Neural cell (in vitro differentiated cells): ENCODE measurements around the gene FEM1B. TPM values are rescaled to one million over a fixed set of nuclear protein-coding genes. Genes with fewer than 3 reads are reported as not detected.

Experiments
- H2AFZ ChIP-seq: fragments of 200-600, 300-800 bp; sonication (generic), shearing (Covaris generic); 2 replicates; pipeline ENCODE4 v1.6.0; 2014; ENCODE audit warnings: low read depth, mild to moderate bottlenecking, antibody characterized with exemption, low read length, moderate library complexity
- H3F3A ChIP-seq: fragments of 200-600 bp; shearing (Covaris generic); 2 replicates; pipeline ENCODE4 v1.6.1; 2016; ENCODE audit warnings: mild to moderate bottlenecking, moderate library complexity, mixed read lengths, antibody characterized with exemption, low read length; ENCODE audit not compliant: insufficient read depth, poor library complexity, severe bottlenecking
- H3K27ac ChIP-seq: fragments of 200-600, 300-800 bp; sonication (generic), shearing (Covaris generic); 2 replicates; pipeline ENCODE4 v1.5.1; 2014; ENCODE audit warnings: mild to moderate bottlenecking, low read length, moderate library complexity
- H3K27me3 ChIP-seq: fragments of 300-800, 200-600 bp; sonication (generic), shearing (Covaris generic); 2 replicates; pipeline ENCODE4 v1.6.0; 2014; ENCODE audit warnings: mild to moderate bottlenecking, low read depth, low read length, moderate library complexity; ENCODE audit not compliant: insufficient read depth
- H3K36me3 ChIP-seq: fragments of 300-800, 200-600 bp; sonication (generic), shearing (Covaris generic); 2 replicates; pipeline ENCODE4 v1.5.1; 2014; ENCODE audit warnings: mild to moderate bottlenecking, antibody characterized with exemption, low read length, moderate library complexity; ENCODE audit not compliant: insufficient read depth
- H3K4me2 ChIP-seq: fragments of 300-800, 200-600 bp; sonication (generic), shearing (Covaris generic); 2 replicates; pipeline ENCODE4 v1.6.0; 2014; ENCODE audit warnings: mild to moderate bottlenecking, low read length
- H3K4me3 ChIP-seq: fragments of 300-800, 200-600 bp; sonication (generic), shearing (Covaris generic); 2 replicates; pipeline ENCODE4 v1.5.1; 2014; ENCODE audit warnings: mild to moderate bottlenecking, low read length, moderate library complexity
- H3K79me2 ChIP-seq: fragments of 200-600 bp; shearing (Covaris generic); replicated peaks from 2 replicates; pipeline ENCODE4 v1.6.0; 2014; ENCODE audit warnings: mild to moderate bottlenecking, low read length, moderate library complexity; ENCODE audit not compliant: insufficient read depth
- H3K9ac ChIP-seq: fragments of 300-800, 200-600 bp; sonication (generic), shearing (Covaris generic); 2 replicates; pipeline ENCODE4 v1.6.1; 2016; ENCODE audit warnings: mild to moderate bottlenecking, low read length, mixed read lengths
- H3K9me2 ChIP-seq: fragments of 200-600 bp; shearing (Covaris generic); 2 replicates; pipeline ENCODE4 v1.6.1; 2016; ENCODE audit warnings: mild to moderate bottlenecking, low read length, mixed read lengths; ENCODE audit not compliant: insufficient read depth
- H3K9me3 ChIP-seq: fragments of 200-600, 300-800 bp; sonication (generic), shearing (Covaris generic); 2 replicates; pipeline ENCODE4 v1.6.1; 2016; ENCODE audit warnings: mild to moderate bottlenecking, mixed run types, low read length, moderate library complexity, mixed read lengths
- H4K20me1 ChIP-seq: fragments of 200-600 bp; shearing (Covaris generic); 2 replicates; pipeline ENCODE4 v1.6.1; 2016; ENCODE audit warnings: mild to moderate bottlenecking, mixed run types; ENCODE audit not compliant: insufficient read depth
- CTCF ChIP-seq: fragments of 450-650 bp; IDR thresholded peaks from 2 replicates; pipeline ENCODE4 v1.5.1; 2014; ENCODE audit warnings: antibody characterized with exemption, mild to moderate bottlenecking, moderate library complexity; ENCODE audit not compliant: poor library complexity, severe bottlenecking
- EP300 ChIP-seq: fragments of 450-650 bp; conservative IDR thresholded peaks from 2 replicates; pipeline ENCODE4 v1.6.1; 2014; ENCODE audit warnings: antibody characterized with exemption, mild to moderate bottlenecking, moderate library complexity; ENCODE audit not compliant: poor library complexity, severe bottlenecking
- EZH2 ChIP-seq: fragments of 200-600, 300-800 bp; shearing (Covaris generic), sonication (generic); IDR thresholded peaks from 2 replicates; pipeline ENCODE4 v1.6.1; 2014; ENCODE audit warnings: antibody characterized with exemption, low read length, borderline replicate concordance, mild to moderate bottlenecking; ENCODE audit not compliant: insufficient read depth, poor library complexity, severe bottlenecking
- POLR2AphosphoS5 ChIP-seq: IDR thresholded peaks from 2 replicates; pipeline ENCODE4 v1.6.1; 2012
- REST ChIP-seq: IDR thresholded peaks from 2 replicates; pipeline ENCODE4 v1.6.1; 2012; ENCODE audit warnings: borderline replicate concordance
- SMC3 ChIP-seq: fragments of 450-650 bp; conservative IDR thresholded peaks from 2 replicates; pipeline ENCODE4 v1.6.1; 2014; ENCODE audit warnings: antibody characterized with exemption, mild to moderate bottlenecking, moderate library complexity; ENCODE audit not compliant: poor library complexity
- TAF1 ChIP-seq: IDR thresholded peaks from 2 replicates; pipeline ENCODE4 v1.6.1; 2012; ENCODE audit warnings: low read depth
- polyA plus RNA-seq: library from polyadenylated mRNA; depleted of rRNA; stranded (reverse); fragments of >200 nt; gene quantifications from 2 replicates; pipeline ENCODE4 v1.2.3, GENCODE V29; 2014

Gene FEM1B
- polyA plus RNA-seq, 1 donor from 2014 or later: 58.0 TPM

- no peak overlapping the region for H3K4me3 ChIP-seq
- no peaks in the 10 kb centered on the region for H3K9me2 ChIP-seq
- no peak overlapping the region for H3K27ac ChIP-seq
- H3K9ac ChIP-seq: no peak overlapping the region
- no peak overlapping the region for H3K4me2 ChIP-seq
- TF ChIP-seq CTCF: no peak
- H3K27me3 ChIP-seq: no peaks in the 10 kb centered on the region
- no peaks in the 10 kb centered on the region for H3F3A ChIP-seq
- H3K9me3 ChIP-seq: no peaks in the 10 kb centered on the region
- H2AFZ ChIP-seq: no peak overlapping the region
- H3K36me3 ChIP-seq: no peaks in the 10 kb centered on the region
- H4K20me1 ChIP-seq: no peaks in the 10 kb centered on the region
- no peaks in the 10 kb centered on the region for H3K79me2 ChIP-seq
Measured at GRCh38 chr15:68325726-68326125, 48.2 kb downstream of the FEM1B start.

- H3K27ac ChIP-seq: no peak overlapping the region
- H3K9me3 ChIP-seq: no peaks in the 10 kb centered on the region
- H3K4me2 ChIP-seq: no peak overlapping the region
- H3F3A ChIP-seq: no peaks in the 10 kb centered on the region
- no peaks in the 10 kb centered on the region for H4K20me1 ChIP-seq
- no peaks in the 10 kb centered on the region for H3K79me2 ChIP-seq
- H3K4me3 ChIP-seq: no peak overlapping the region
- TF ChIP-seq SMC3 (no peak), EZH2 (no peak), REST (no peak), POLR2AphosphoS5 (no peak), TAF1 (no peak), EP300 (no peak), CTCF (no peak)
- no peak overlapping the region for H3K9ac ChIP-seq
- no peaks in the 10 kb centered on the region for H3K9me2 ChIP-seq
- H3K27me3 ChIP-seq: no peaks in the 10 kb centered on the region
- H3K36me3 ChIP-seq: no peaks in the 10 kb centered on the region
- no peak overlapping the region for H2AFZ ChIP-seq
Measured at GRCh38 chr15:68326711-68327354, 49.3 kb downstream of the FEM1B start.
